Memory B cell (primary cell): ENCODE measurements around the gene KCNMA1.
A peak's percentile ranks its signal among the peaks of the same experiment; 100 is the strongest.

Experiments
- ATAC-seq: fragments of 150-1000 bp; cut with Tn5 transposase; 2 replicates; pipeline ENCODE4 v1.10.0; 2021; ENCODE audit warnings: low read depth, mild to moderate bottlenecking, moderate library complexity
- DNase-seq, 2 donors: peaks; one replicate each; pipeline ENCODE4 v3.0.0; 2022; ENCODE audit warnings: low spot score in 2 of 2
- H3K27ac Mint-ChIP-seq: one replicate; pipeline ENCODE4 v1.8.0; 2022; ENCODE audit warnings: mild to moderate bottlenecking, moderate library complexity, mixed read lengths
- H3K27me3 Mint-ChIP-seq: one replicate; pipeline ENCODE4 v1.8.0; 2022; ENCODE audit warnings: mixed read lengths
- H3K36me3 Mint-ChIP-seq: one replicate; pipeline ENCODE4 v1.8.0; 2022; ENCODE audit warnings: mild to moderate bottlenecking, mixed read lengths
- H3K4me1 Mint-ChIP-seq: one replicate; pipeline ENCODE4 v1.8.0; 2022; ENCODE audit warnings: mixed read lengths
- H3K4me3 Mint-ChIP-seq: one replicate; pipeline ENCODE4 v1.8.0; 2022; ENCODE audit warnings: mild to moderate bottlenecking, moderate library complexity, mixed read lengths
- H3K9me3 Mint-ChIP-seq: one replicate; pipeline ENCODE4 v1.8.0; 2022; ENCODE audit warnings: mixed read lengths

KCNMA1 gene

DNA sequence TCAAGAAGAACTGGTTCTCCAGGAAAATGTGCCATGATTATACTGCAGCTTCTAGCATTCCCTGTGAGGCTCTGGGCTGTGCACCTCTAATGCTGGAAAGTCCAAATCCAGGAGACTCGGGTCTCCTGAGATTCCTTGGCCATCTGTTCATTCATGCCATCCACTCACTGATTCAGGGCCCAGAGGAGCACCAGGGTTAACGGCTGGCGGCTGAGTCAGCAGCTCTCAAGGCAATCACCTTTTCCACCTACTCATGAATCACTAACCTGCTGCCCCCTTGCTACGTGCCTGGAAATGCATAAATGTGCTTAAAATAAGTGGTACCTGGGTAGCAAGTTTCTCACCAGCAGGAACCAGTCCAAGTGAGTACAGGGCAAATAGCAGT is 132.7 kb downstream of the KCNMA1 start:
- DNase-seq (no peak), ATAC-seq (no peak)
- Mint-ChIP-seq H3K9me3 (no peaks in the 10 kb centered on the region), H3K36me3 (no peaks in the 10 kb centered on the region), H3K4me3 (no peak overlapping the region), H3K4me1 (no peaks in the 10 kb centered on the region), H3K27me3 (peaks cover 9% of the 10 kb centered on the region), H3K27ac (no peak overlapping the region)

DNA sequence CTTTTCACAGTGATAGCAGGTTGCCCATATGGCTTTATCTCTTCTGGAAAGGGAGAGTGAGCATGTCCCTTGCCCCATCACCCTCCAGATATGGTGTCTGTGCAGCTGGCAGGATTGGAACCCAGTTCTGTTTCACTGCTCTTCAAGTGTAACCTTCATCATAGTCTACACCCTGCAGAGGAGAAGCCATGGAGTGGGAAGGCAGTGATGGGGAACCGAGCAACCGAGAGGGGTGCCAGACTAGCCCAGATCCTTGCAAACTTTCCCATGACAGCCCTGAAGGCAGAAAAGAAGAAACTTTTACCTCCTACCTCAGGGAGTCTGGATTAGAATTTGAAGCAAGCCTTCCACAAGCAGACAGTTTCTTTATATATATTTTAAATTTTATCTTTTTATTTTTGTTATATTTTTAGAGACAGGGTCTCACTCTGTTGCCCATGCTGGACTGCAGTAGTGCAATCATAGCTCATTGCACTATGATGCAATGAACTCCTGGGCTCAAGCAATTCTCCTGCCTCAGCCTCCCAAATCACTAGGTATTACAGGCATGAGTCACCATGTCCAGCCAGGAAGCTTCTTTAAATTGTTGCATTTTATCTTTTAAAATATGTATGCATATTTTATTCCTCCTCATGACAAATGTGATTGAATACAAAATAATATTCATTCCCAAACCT is 133.3 kb downstream of the KCNMA1 start:
- Mint-ChIP-seq H3K9me3 (no peaks in the 10 kb centered on the region), H3K4me3 (no peak overlapping the region), H3K27ac (no peak overlapping the region), H3K36me3 (no peaks in the 10 kb centered on the region), H3K27me3 (peaks cover 9% of the 10 kb centered on the region), H3K4me1 (no peaks in the 10 kb centered on the region)
- DNase-seq (no peak), ATAC-seq (no peak)

DNA sequence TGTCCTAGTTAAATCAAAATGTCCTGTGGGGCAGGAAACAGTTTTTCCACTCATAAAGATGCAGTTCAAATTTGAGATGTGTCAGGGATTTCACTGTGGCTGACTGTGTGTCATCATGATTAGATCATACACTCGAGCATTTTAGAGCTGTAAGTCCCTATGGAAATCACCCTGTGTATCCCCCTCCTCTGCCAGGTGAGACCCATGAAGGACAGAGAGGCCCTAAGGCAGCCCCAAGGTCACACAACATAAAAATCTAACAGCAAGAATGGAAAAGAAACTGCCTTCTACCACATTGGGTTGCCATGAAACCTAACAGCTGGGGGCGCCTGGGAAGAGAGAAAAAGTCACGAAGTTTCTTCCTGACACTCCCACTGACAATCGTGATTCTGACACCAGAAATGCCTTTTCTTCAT is 135.8 kb downstream of the KCNMA1 start:
- Mint-ChIP-seq H3K27ac (no peak overlapping the region), H3K36me3 (no peaks in the 10 kb centered on the region), H3K9me3 (no peaks in the 10 kb centered on the region), H3K27me3 (peaks cover 7% of the 10 kb centered on the region), H3K4me1 (peaks cover under 1% of the 10 kb centered on the region), H3K4me3 (no peak overlapping the region)
- DNase-seq (no peak), ATAC-seq (no peak)

DNA sequence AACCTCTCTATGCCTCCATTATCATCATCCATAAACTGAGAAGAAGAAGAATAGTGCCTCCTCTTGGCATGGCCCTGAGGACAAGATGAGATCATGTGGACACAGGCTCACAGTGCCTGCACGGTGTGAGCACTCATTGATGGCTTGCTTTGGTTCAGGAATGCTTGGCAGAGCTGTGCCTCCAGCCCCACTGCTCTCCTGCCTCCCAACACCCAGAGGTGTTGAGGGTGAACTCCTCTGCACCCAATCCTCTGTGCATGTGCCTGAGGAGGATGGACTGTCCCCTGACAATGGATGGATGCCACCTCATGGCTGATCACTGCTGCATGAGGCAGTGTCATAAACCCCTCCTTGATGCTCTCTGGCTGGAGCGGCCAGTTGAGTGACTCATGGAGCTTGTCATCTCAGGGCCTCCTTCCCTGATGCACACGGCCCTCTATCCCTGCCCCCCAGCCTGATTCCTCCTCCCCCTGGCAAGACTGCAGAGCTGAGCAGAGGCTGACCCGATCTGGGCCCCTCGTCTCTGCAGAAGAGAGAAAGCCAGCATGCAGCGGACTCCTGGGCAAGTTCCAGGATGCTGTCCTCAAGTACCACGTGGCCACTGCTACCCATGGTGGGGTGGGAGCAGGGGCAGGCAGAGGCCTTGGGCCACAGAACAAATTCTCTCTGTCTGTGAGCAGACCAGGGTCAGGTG is 136.3 kb downstream of the KCNMA1 start:
- Mint-ChIP-seq H3K9me3 (no peaks in the 10 kb centered on the region), H3K4me1 (peaks cover 3% of the 10 kb centered on the region), H3K4me3 (no peak overlapping the region), H3K27me3 (peaks cover 5% of the 10 kb centered on the region), H3K27ac (no peak overlapping the region), H3K36me3 (no peaks in the 10 kb centered on the region)
- ATAC-seq (no peak), DNase-seq (no peak)

DNA sequence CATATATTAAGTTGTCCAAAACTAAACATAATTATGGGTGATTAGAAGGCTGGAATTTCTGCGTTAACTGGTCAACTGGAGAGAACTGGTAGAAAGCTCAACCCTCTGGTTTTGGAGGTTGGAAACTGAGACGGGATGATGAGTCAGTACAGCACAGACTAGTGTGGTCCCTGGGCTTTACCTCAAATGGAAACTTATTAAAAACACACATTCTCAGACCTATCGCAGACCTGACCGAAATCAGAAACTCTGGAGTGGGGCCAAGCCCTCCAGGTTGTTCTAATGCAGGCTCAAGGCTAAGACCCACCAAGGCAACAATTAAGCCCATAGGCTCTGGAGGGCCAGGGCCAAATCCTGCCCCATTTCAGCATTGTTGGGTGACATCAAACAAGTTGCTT is 136.9 kb downstream of the KCNMA1 start:
- peaks cover 3% of the 10 kb centered on the region for H3K4me1 Mint-ChIP-seq
- ATAC-seq (no peak), DNase-seq (no peak)
- H3K27ac Mint-ChIP-seq, result no peak overlapping the region
- H3K4me3 Mint-ChIP-seq, result no peak overlapping the region
- H3K36me3 Mint-ChIP-seq, result no peaks in the 10 kb centered on the region
- H3K27me3 Mint-ChIP-seq, result peaks cover 4% of the 10 kb centered on the region
- H3K9me3 Mint-ChIP-seq, result no peaks in the 10 kb centered on the region

DNA sequence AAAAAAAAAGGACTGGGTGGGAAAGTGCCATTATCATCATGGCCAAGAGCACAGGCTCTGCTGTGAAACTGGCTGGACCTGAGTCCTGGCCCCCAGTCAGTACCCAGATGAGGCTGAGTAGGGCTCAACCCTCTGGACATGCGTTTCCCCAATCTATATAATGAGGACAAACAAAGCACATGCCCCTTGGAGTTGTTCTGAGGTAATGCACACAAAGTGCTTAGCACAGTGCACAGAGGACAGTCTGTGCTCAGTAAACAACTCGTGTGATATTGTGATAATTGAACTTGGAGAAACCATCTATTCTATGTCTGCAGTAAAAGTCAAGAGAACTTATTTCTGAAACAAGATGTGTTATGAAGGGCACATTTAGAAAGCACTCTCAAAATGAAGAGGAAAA is 138.8 kb downstream of the KCNMA1 start:
- H3K4me1 Mint-ChIP-seq, result peaks cover 3% of the 10 kb centered on the region
- no peaks in the 10 kb centered on the region for H3K9me3 Mint-ChIP-seq
- no peak for DNase-seq
- H3K36me3 Mint-ChIP-seq, result no peaks in the 10 kb centered on the region
- peaks cover 4% of the 10 kb centered on the region for H3K27me3 Mint-ChIP-seq
- ATAC-seq, result no peak
- H3K27ac Mint-ChIP-seq, result no peak overlapping the region
- H3K4me3 Mint-ChIP-seq, result no peak overlapping the region

DNA sequence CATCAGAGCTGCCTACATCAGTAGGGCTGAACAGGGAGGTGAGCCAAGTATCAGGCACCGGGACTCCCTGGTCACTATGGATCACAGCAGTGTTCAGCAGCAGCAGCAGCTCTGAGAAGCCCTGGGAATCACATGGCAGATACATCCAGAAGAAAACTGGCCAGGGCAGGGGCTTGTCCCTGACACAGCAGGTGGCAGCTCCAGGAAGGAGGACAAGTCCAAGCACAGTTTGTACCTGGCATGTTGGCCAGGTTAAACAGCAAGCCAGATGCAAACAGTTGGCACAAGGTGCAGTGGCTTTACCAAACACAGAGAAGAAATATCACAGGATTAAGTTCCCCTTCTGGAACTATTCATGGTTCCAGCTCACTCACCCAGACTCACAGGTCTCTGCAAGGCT is 139.4 kb downstream of the KCNMA1 start:
- DNase-seq (no peak), ATAC-seq (no peak)
- H3K4me1 Mint-ChIP-seq, result peaks cover 3% of the 10 kb centered on the region
- no peaks in the 10 kb centered on the region for H3K9me3 Mint-ChIP-seq
- no peak overlapping the region for H3K27ac Mint-ChIP-seq
- peaks cover 4% of the 10 kb centered on the region for H3K27me3 Mint-ChIP-seq
- H3K4me3 Mint-ChIP-seq, result no peak overlapping the region
- H3K36me3 Mint-ChIP-seq, result no peaks in the 10 kb centered on the region

DNA sequence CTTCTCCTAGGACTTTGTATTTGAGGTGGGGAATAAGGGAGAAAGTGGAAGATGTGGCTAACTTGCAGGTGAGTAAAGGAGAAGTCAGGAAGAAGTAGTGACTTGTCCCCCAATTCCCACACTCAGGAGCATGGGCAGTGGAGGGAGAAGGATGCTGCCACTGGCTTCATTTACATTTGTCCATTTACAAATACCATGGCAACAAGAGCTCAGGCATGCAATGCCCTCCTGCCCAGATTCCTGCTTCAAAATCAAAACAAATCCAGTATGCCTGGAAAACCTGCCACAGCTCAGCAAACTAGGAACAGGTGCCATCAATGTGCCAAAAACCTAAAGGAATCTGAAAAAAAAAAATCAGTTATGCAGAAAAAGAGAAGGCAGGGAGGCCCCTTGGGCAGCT is 139.9 kb downstream of the KCNMA1 start:
- H3K36me3 Mint-ChIP-seq, result no peaks in the 10 kb centered on the region
- no peaks in the 10 kb centered on the region for H3K9me3 Mint-ChIP-seq
- ATAC-seq (no peak), DNase-seq (no peak)
- peaks cover 4% of the 10 kb centered on the region for H3K27me3 Mint-ChIP-seq
- H3K4me1 Mint-ChIP-seq, result peaks cover 3% of the 10 kb centered on the region
- no peak overlapping the region for H3K4me3 Mint-ChIP-seq
- no peak overlapping the region for H3K27ac Mint-ChIP-seq

DNA sequence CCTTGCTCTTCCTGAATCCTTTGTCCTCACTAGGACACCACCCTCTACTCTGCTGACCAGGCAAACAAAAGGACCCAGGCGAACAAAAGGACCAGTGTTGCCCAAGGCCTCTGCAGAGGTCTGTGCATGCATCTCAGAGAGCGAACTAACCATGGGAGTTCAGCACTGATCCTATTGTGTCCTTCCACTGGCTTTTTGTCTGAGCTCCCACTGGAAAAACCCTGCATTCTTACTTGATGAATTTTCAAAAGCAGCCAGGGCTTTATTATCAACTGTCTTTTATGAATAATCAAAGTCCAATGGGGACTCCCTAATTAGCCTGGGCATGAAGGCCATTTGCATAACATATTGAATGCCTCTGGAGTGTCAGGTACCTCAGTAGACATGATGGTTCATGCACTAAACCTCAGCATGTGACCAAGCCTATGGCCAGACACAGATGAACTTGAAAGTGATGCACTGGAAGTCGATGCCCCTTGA is 140.6 kb downstream of the KCNMA1 start:
- H3K27me3 Mint-ChIP-seq, result peaks cover 4% of the 10 kb centered on the region
- no peaks in the 10 kb centered on the region for H3K9me3 Mint-ChIP-seq
- no peak for ATAC-seq
- H3K27ac Mint-ChIP-seq, result no peak overlapping the region
- no peak for DNase-seq
- H3K4me3 Mint-ChIP-seq, result no peak overlapping the region
- H3K4me1 Mint-ChIP-seq, result peaks cover 5% of the 10 kb centered on the region
- no peaks in the 10 kb centered on the region for H3K36me3 Mint-ChIP-seq

DNA sequence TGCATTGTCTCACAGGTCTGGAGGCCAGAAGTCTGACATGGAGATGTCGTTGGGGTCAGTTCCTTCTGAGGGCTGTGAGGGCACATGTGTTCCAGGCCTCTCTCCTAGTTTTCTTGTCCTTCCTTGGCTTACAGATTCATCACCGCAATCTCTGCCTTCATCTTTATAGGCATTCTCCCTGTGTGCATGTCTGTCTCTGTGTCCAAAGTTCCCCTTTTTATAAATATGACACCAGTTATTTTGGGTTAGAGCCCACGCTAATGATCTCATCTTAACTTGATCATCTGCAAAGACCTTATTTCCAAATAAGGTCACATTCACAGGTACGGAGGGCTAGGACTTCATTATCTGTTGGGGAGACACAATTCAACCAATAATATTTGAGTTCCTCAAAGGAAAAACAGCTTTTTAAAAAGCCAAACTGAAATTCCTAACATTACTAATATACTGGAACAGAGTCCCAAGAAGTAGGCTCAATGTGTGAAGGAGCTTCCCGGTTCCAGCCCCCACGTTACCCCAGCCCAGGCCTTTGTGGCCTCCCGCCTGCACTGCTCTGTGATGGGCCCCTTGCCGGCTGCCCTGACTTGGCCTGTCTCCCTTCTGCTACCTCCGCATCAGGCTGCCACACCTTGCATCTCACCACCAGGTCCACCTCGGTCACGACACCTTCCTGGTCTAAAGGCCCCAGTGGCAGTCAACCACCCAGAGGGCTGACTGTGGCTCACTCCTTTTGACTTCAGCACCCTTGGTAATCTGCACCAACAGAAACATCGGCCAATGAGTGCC is 142.7 kb downstream of the KCNMA1 start:
- Mint-ChIP-seq H3K4me1 (peaks cover 5% of the 10 kb centered on the region), H3K9me3 (no peaks in the 10 kb centered on the region)

DNA sequence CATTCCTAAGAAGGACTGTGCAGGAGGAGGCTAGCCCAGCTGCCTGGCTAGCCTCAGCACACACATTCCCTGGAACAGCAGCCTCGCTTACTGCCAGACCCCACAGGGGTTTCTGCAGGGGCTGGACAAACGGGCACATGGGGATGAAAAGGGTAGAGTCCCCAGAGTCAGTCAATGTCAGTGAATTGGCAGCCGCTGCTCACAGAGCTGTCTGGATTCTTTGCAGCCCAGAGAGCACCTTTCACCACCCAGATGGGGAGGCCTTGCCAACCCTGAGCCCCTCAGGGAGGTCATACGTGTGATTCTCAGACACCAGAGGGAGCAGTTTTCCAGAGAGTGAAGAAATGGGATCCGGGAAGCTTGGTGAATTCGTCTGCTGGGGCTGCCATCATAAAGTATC is 143.3 kb downstream of the KCNMA1 start:
- H3K4me3 Mint-ChIP-seq, result no peak overlapping the region
- no peak overlapping the region for H3K27ac Mint-ChIP-seq
- H3K36me3 Mint-ChIP-seq, result no peaks in the 10 kb centered on the region
- peaks cover 5% of the 10 kb centered on the region for H3K4me1 Mint-ChIP-seq
- ATAC-seq, result no peak
- peaks cover 2% of the 10 kb centered on the region for H3K27me3 Mint-ChIP-seq
- H3K9me3 Mint-ChIP-seq, result no peaks in the 10 kb centered on the region
- no peak for DNase-seq

More for the DNA sequence above, 142.7 kb downstream of the KCNMA1 start:
- Mint-ChIP-seq H3K36me3 (no peaks in the 10 kb centered on the region), H3K4me3 (no peak overlapping the region), H3K27me3 (peaks cover 2% of the 10 kb centered on the region), H3K27ac (no peak overlapping the region)
- no peak for ATAC-seq
- DNase-seq, result no peak

DNA sequence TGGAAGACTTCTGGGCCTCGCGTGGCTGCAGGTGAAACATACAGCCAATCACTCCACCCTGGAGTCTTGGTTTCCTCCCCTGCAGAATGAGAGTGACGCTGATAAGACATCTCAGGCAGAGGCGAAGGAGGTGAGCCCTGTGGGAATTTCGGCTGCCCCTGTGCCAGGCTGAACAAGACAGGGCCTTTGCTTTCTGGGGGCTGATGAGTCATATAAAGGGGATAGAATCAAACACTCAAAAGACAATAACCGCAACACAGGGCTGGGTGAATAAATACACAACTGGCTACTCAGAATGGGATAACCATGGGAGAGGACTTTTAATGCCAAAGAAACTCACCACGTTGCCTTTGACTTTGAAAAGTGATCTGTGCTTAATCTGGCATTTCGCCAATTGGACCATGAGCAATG is 143.8 kb downstream of the KCNMA1 start:
- H3K4me1 Mint-ChIP-seq, result peaks cover 5% of the 10 kb centered on the region
- H3K9me3 Mint-ChIP-seq, result no peaks in the 10 kb centered on the region
- no peak overlapping the region for H3K27ac Mint-ChIP-seq
- DNase-seq (no peak), ATAC-seq (no peak)
- H3K36me3 Mint-ChIP-seq, result no peaks in the 10 kb centered on the region
- H3K27me3 Mint-ChIP-seq, result peaks cover 2% of the 10 kb centered on the region
- no peak overlapping the region for H3K4me3 Mint-ChIP-seq

DNA sequence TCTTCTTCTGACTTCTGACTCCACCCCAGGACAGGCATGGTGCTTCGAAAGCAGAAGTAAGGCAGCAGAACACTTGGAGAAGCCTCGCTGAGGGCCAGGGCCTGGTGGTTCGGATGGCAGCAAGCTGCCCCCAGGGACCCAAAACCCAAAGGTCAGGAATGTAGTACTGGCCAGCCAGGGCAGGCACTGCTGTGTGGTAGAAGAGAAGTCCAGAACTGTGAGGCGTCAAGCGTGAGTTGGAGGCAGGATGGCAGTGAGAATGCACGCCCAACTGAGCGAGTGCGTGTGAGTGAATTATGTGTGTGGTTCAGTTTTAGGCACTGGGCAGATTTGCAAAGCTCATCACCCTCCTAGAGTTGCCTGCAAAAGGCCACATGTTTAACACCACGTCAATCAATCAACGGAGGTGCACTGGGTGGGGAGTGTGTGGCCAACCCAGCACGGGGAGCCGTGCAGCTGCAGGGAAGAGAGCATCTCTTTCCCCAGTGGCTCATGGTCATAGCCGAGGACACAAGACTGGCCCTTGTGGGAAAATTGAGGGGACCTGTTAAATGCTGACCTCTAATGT is 144.3 kb downstream of the KCNMA1 start:
- Mint-ChIP-seq H3K27ac (no peak overlapping the region), H3K4me1 (peaks cover 5% of the 10 kb centered on the region), H3K27me3 (peaks cover 2% of the 10 kb centered on the region)

DNA sequence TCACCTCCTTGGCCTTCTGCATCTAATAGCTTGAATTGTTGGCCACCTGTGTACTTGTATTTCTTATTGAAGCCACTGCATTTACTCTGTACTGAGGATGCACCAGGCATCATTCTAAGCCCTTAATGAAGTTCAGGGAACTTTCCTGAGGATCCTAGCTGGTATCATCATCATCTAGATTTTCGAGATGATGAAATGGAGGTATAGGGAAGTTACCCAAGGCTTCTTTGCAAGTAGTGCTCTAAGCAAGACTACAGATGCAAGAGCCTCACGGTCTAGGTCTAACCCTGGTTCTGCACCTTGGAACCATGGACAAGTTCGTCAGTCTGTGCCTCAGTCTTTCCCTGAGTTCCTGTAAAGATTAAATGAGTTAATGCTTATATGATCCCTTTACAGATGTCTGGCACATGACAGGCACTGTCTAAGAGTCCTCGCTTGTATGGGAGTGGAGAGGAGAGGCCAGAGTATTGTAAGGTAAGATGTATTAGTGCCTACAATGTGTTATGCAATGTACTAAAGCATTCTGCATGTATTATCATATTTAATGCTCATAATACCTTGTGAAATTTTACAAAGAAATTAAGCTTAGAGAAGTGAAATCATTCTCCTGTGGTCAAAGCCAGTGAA is 145.1 kb downstream of the KCNMA1 start:
- Mint-ChIP-seq H3K4me1 (peaks cover 5% of the 10 kb centered on the region), H3K27ac (no peak overlapping the region), H3K36me3 (no peaks in the 10 kb centered on the region), H3K9me3 (no peaks in the 10 kb centered on the region), H3K27me3 (peaks cover 2% of the 10 kb centered on the region), H3K4me3 (no peak overlapping the region)
- ATAC-seq (no peak), DNase-seq (no peak)

More for the DNA sequence above, 144.3 kb downstream of the KCNMA1 start:
- Mint-ChIP-seq H3K4me3 (peak overlapping the region; percentile 60), H3K9me3 (no peaks in the 10 kb centered on the region), H3K36me3 (no peaks in the 10 kb centered on the region)
- ATAC-seq, result peak; percentile 37
- DNase-seq, result no peak
